ENCODE results near the gene HLCS.

DNA sequence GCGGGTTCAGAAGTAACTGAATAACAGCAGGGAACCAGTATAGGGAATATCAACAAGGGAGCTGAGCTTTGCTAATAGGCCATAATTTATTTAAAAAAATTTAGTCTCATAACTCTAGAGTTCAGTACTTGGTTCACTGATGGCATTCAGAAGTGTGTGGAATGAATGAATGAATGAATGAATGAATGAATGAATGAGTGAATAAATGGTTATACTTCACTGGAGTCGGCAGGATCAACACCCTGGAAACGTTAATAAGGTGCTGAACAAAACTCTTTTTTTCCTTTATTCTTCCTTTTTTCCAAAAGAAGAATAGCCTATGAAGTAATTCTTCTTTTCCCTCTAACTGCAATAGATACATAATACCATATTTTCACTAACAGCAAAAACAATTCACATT lies 138.3 kb downstream of the HLCS start:
- TF ChIP-seq CTCF (IDR thresholded peaks at IDR 0.05) (no peak), POLR2A (IDR thresholded peaks at IDR 0.05) (no peak), POLR2AphosphoS5 (IDR thresholded peaks at IDR 0.05) (no peak)

Measured in breast epithelium (tissue), 3 donors.